GM06990 (cell line): ENCODE data around the gene LRRC8B.

Source experiments
- DNase-seq: peaks from one replicate; pipeline ENCODE4 v3.0.0-alpha.2; 2011; ENCODE audit not compliant: insufficient read length; ENCODE audit errors: extremely low read depth
- H3K27me3 ChIP-seq: replicated peaks from 2 replicates; pipeline ENCODE4 v1.6.0; 2011; ENCODE audit warnings: low read length; ENCODE audit not compliant: control insufficient read depth, insufficient read depth
- H3K36me3 ChIP-seq: 2 replicates; pipeline ENCODE4 v1.5.1; 2011; ENCODE audit warnings: low read length; ENCODE audit not compliant: control insufficient read depth, insufficient read depth
- H3K4me3 ChIP-seq: replicated peaks from 2 replicates; pipeline ENCODE4 v1.5.1; 2011; ENCODE audit warnings: low read depth, mild to moderate bottlenecking, control low read depth, low read length
- TF ChIP-seq, protein P1 (sequence below): IDR thresholded peaks from 2 replicates; pipeline ENCODE4 v1.5.1; 2011; ENCODE audit warnings: low read length, control low read depth, mild to moderate bottlenecking, inconsistent platforms; ENCODE audit not compliant: insufficient read depth, poor library complexity, severe bottlenecking

The LRRC8B gene

DNA sequence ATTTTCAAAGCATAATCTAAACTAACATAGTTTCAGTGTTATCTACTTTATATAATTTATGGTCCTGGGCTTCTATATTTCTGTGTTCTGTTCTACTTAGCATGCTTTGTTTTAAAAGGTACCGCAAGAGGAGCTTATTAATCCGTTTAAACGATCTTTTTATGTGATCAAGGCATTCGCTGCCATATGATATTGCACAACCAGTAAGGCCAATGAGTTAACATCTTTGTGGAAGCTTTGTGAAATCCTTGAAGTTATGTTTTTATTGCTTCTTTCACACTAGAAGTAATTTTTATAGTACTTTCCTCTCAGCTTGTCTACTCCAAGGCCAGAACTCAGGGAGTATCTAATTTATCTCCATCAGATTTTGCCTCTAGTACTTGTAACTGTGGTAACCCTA is 117.2 kb downstream of the LRRC8B start:
- TF ChIP-seq, protein P1, sequence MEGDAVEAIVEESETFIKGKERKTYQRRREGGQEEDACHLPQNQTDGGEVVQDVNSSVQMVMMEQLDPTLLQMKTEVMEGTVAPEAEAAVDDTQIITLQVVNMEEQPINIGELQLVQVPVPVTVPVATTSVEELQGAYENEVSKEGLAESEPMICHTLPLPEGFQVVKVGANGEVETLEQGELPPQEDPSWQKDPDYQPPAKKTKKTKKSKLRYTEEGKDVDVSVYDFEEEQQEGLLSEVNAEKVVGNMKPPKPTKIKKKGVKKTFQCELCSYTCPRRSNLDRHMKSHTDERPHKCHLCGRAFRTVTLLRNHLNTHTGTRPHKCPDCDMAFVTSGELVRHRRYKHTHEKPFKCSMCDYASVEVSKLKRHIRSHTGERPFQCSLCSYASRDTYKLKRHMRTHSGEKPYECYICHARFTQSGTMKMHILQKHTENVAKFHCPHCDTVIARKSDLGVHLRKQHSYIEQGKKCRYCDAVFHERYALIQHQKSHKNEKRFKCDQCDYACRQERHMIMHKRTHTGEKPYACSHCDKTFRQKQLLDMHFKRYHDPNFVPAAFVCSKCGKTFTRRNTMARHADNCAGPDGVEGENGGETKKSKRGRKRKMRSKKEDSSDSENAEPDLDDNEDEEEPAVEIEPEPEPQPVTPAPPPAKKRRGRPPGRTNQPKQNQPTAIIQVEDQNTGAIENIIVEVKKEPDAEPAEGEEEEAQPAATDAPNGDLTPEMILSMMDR, result no peak
- no peak overlapping the region for H3K4me3 ChIP-seq
- no peak for DNase-seq
- H3K36me3 ChIP-seq, result no peaks in the 10 kb centered on the region
- no peaks in the 10 kb centered on the region for H3K27me3 ChIP-seq

- H3K4me3 ChIP-seq, result no peak overlapping the region
- TF ChIP-seq, protein P1, result no peak
- no peaks in the 10 kb centered on the region for H3K27me3 ChIP-seq
- DNase-seq, result no peak
- H3K36me3 ChIP-seq, result no peaks in the 10 kb centered on the region
Measured at GRCh38 chr1:89643577-89643976, 118.9 kb downstream of the LRRC8B start.

DNA sequence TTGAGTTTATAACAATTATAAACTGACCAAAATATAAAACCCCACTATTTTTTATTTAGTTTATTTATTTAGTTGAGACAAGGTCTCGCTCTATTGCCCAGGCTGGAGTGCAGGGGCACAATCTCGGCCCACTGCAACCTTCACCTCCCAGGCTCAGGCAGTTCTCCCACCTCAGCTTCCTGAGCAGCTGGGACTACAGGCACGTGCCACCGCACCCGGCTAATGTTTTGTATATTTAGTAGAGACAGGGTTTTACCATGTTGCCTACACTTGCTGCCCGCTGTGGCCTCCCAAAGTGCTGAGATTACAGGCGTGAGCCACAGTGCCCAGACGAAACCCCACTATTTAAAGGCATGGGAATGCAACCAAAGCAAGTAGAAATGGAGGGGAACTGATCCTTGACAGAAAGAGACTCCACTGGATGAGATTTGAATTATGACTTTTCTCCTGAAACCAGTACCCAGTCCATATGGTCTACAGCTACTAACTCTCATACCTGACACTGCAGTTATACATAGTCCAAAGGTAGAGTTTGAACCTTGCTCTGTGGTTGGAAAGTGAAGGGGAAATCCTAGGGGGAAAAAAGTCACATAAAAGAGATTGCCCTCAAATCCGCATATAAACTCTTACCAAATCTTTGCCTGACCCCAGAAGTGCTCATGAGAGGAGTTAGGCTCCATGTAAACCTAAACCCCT is 119.6 kb downstream of the LRRC8B start:
- TF ChIP-seq, protein P1, result no peak
- no peak overlapping the region for H3K4me3 ChIP-seq
- no peaks in the 10 kb centered on the region for H3K27me3 ChIP-seq
- no peak for DNase-seq
- no peaks in the 10 kb centered on the region for H3K36me3 ChIP-seq

DNA sequence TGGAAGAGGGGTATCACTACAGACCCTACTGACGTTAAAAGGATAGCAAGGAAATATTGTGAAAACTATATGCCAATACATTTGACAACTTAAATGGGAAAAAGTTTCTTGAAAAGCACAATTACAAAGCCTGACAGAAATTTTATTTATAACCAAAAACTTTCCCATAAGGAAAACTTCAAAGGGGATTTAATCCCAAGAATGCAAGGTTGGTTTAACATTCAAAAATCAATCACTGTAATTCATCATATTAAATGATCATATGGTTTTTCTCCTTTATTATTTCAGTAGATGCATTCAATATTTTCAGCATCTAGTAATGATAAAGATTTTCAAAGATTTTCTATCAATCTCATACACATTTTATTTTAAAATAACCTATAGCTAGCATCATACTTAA is 121.6 kb downstream of the LRRC8B start:
- H3K27me3 ChIP-seq, result no peaks in the 10 kb centered on the region

More for the DNA sequence above, 121.6 kb downstream of the LRRC8B start:
- no peak overlapping the region for H3K4me3 ChIP-seq
- H3K36me3 ChIP-seq, result no peaks in the 10 kb centered on the region
- TF ChIP-seq, protein P1, result no peak
- no peak for DNase-seq
